Muscle layer of duodenum (tissue), 2 donors: ENCODE measurements around the gene VSIG8.

Source experiments
- H3K27ac ChIP-seq: one replicate; pipeline ENCODE4 v1.7.0; 2013; ENCODE audit warnings: mild to moderate bottlenecking, low read length
- H3K27me3 ChIP-seq: one replicate; pipeline ENCODE4 v1.7.0; 2013; ENCODE audit warnings: low read depth, mild to moderate bottlenecking, control low read depth, low read length
- H3K36me3 ChIP-seq, 2 donors: one replicate each; pipeline ENCODE4 v1.7.0; 2013; ENCODE audit warnings: low read length in 2 of 2, control low read depth in 1 of 2, mild to moderate bottlenecking in 1 of 2; ENCODE audit not compliant: insufficient read depth in 2 of 2, control insufficient read depth in 1 of 2
- H3K4me1 ChIP-seq, 2 donors: one replicate each; pipeline ENCODE4 v1.7.0; 2013; ENCODE audit warnings: low read length in 2 of 2, mild to moderate bottlenecking in 2 of 2, control low read depth in 1 of 2, moderate library complexity in 1 of 2; ENCODE audit not compliant: insufficient read depth in 2 of 2, control insufficient read depth in 1 of 2
- H3K4me3 ChIP-seq, 2 donors: one replicate each; pipeline ENCODE4 v1.7.0; 2013; ENCODE audit warnings: low read length in 2 of 2, low read depth in 1 of 2, mild to moderate bottlenecking in 1 of 2
- H3K9me3 ChIP-seq, 2 donors: one replicate each; pipeline ENCODE4 v1.7.0; 2013; ENCODE audit warnings: low read length in 2 of 2, control low read depth in 1 of 2, mild to moderate bottlenecking in 1 of 2; ENCODE audit not compliant: control insufficient read depth in 1 of 2
- donor health status: healthy.

VSIG8 gene

GRCh38 chr1:159868766-159869165, 6.3 kb upstream of the VSIG8 start:
- Histone ChIP-seq H3K36me3 (peaks cover 0 to 4% of the 10 kb centered on the region in 2 donors), H3K9me3 (no peaks in the 10 kb centered on the region), H3K27me3 (no peaks in the 10 kb centered on the region), H3K27ac (no peak overlapping the region), H3K4me1 (peaks cover 0 to 7% of the 10 kb centered on the region in 2 donors), H3K4me3 (no peak overlapping the region)

- Histone ChIP-seq H3K4me1 (peaks cover 0 to 7% of the 10 kb centered on the region in 2 donors), H3K36me3 (peaks cover 0 to 4% of the 10 kb centered on the region in 2 donors), H3K27me3 (no peaks in the 10 kb centered on the region), H3K27ac (peak overlapping the region; percentile 28), H3K9me3 (no peaks in the 10 kb centered on the region), H3K4me3 (no peak overlapping the region)
Observed at GRCh38 chr1:159867664-159868026, 5.2 kb upstream of the VSIG8 start.

- no peaks in the 10 kb centered on the region for H3K9me3 ChIP-seq
- H3K27me3 ChIP-seq: no peaks in the 10 kb centered on the region
- H3K4me1 ChIP-seq: peaks cover 0 to 7% of the 10 kb centered on the region in 2 donors
- no peak overlapping the region for H3K4me3 ChIP-seq
- H3K27ac ChIP-seq: no peak overlapping the region
- H3K36me3 ChIP-seq: peaks cover 0 to under 1% of the 10 kb centered on the region in 2 donors
Observed at GRCh38 chr1:159866905-159867663, 4.6 kb upstream of the VSIG8 start.

GRCh38 chr1:159866066-159866465, 3.6 kb upstream of the VSIG8 start:
- Histone ChIP-seq H3K27me3 (no peaks in the 10 kb centered on the region), H3K27ac (no peak overlapping the region), H3K9me3 (no peaks in the 10 kb centered on the region)

GRCh38 chr1:159864262-159864661, 1.8 kb upstream of the VSIG8 start:
- Histone ChIP-seq H3K27ac (no peak overlapping the region), H3K4me3 (no peak overlapping the region), H3K27me3 (no peaks in the 10 kb centered on the region), H3K4me1 (peaks cover 0 to 7% of the 10 kb centered on the region in 2 donors), H3K9me3 (no peaks in the 10 kb centered on the region), H3K36me3 (no peaks in the 10 kb centered on the region)

More at GRCh38 chr1:159866066-159866465, 3.6 kb upstream of the VSIG8 start:
- no peak overlapping the region for H3K4me3 ChIP-seq
- peaks cover 0 to 7% of the 10 kb centered on the region in 2 donors for H3K4me1 ChIP-seq
- no peaks in the 10 kb centered on the region for H3K36me3 ChIP-seq

GRCh38 chr1:159862031-159862430, 426 bp downstream of the VSIG8 start:
- Histone ChIP-seq H3K4me1 (no peaks in the 10 kb centered on the region), H3K36me3 (no peaks in the 10 kb centered on the region), H3K9me3 (no peaks in the 10 kb centered on the region)

GRCh38 chr1:159861218-159861617, 1.2 kb downstream of the VSIG8 start:
- no peaks in the 10 kb centered on the region for H3K27me3 ChIP-seq

More at GRCh38 chr1:159862031-159862430, 426 bp downstream of the VSIG8 start:
- Histone ChIP-seq H3K27ac (no peak overlapping the region), H3K27me3 (no peaks in the 10 kb centered on the region), H3K4me3 (no peak overlapping the region)

GRCh38 chr1:159860456-159860855, 2.0 kb downstream of the VSIG8 start:
- Histone ChIP-seq H3K36me3 (no peaks in the 10 kb centered on the region), H3K4me3 (no peak overlapping the region), H3K27ac (no peak overlapping the region), H3K9me3 (no peaks in the 10 kb centered on the region), H3K27me3 (no peaks in the 10 kb centered on the region), H3K4me1 (peaks cover 0 to under 1% of the 10 kb centered on the region in 2 donors)

More at GRCh38 chr1:159861218-159861617, 1.2 kb downstream of the VSIG8 start:
- no peak overlapping the region for H3K27ac ChIP-seq
- no peaks in the 10 kb centered on the region for H3K4me1 ChIP-seq
- H3K36me3 ChIP-seq: no peaks in the 10 kb centered on the region
- no peaks in the 10 kb centered on the region for H3K9me3 ChIP-seq
- H3K4me3 ChIP-seq: no peak overlapping the region

- Histone ChIP-seq H3K27me3 (no peaks in the 10 kb centered on the region), H3K36me3 (no peaks in the 10 kb centered on the region), H3K4me3 (no peak overlapping the region), H3K9me3 (no peaks in the 10 kb centered on the region), H3K4me1 (peaks cover 0 to 5% of the 10 kb centered on the region in 2 donors), H3K27ac (no peak overlapping the region)
Observed at GRCh38 chr1:159859767-159860322, 2.6 kb downstream of the VSIG8 start.

- no peaks in the 10 kb centered on the region for H3K9me3 ChIP-seq
- H3K27ac ChIP-seq: no peak overlapping the region
- no peaks in the 10 kb centered on the region for H3K36me3 ChIP-seq
- no peak overlapping the region for H3K4me3 ChIP-seq
- no peaks in the 10 kb centered on the region for H3K27me3 ChIP-seq
- peaks cover 0 to 16% of the 10 kb centered on the region in 2 donors for H3K4me1 ChIP-seq
Observed at GRCh38 chr1:159857889-159858288, 4.6 kb downstream of the VSIG8 start.

- H3K4me3 ChIP-seq: no peak overlapping the region
- no peak overlapping the region for H3K27ac ChIP-seq
- H3K27me3 ChIP-seq: no peaks in the 10 kb centered on the region
- H3K9me3 ChIP-seq: no peaks in the 10 kb centered on the region
- peaks cover 0 to 18% of the 10 kb centered on the region in 2 donors for H3K4me1 ChIP-seq
- H3K36me3 ChIP-seq: no peaks in the 10 kb centered on the region
Observed at GRCh38 chr1:159856576-159856975, 5.9 kb downstream of the VSIG8 start.
